Pancreas (tissue), 10 donors: ENCODE results near the gene NRXN2. TPM values are rescaled to one million over a fixed set of nuclear protein-coding genes. Genes with fewer than 3 reads are reported as not detected.
"Not testable (repeated sequence)": the region's sequence is repeated elsewhere in the genome, so short reads cannot be mapped to it uniquely, and the experiment has no call there.

Experiments
- ATAC-seq, 4 donors: fragments of 200-7000 bp; cut with Tn5 transposase; one replicate each; pipeline versions ENCODE4 v1.8.0 to v1.9.1; 2020; ENCODE audit warnings: mild to moderate bottlenecking in 4 of 4, moderate library complexity in 4 of 4
- DNase-seq, 6 donors: peaks; one replicate each; pipeline ENCODE4 v3.0.0-alpha.2; 2020
- FAIRE-seq: peaks from 2 replicates; lab custom pipeline; 2012; peaks lifted over from hg19 to GRCh38; lab: Jason Lieb, UNC
- H3K27ac ChIP-seq, 4 donors: fragments of 200-600 bp; sonication (generic); 1 replicate in 3 of 4; 2 replicates in 1 of 4; pipeline versions ENCODE4 v1.5.0 to v1.8.0; 2020
- H3K27me3 ChIP-seq, 4 donors: fragments of 200-600 bp; one replicate each; pipeline ENCODE4 v1.8.0; 2021
- H3K36me3 ChIP-seq, 3 donors: fragments of 200-600 bp; sonication (generic) in 1 of 3; one replicate each; pipeline versions ENCODE4 v1.5.0 to v1.8.0; 2020 to 2021
- H3K4me1 ChIP-seq, 3 donors: fragments of 200-600 bp; one replicate each; pipeline ENCODE4 v1.8.0; 2021
- H3K4me3 ChIP-seq, 4 donors: fragments of 200-600 bp; sonication (generic) in 2 of 4; one replicate each; pipeline versions ENCODE4 v1.5.0 to v1.8.0; 2020 to 2021
- H3K9me3 ChIP-seq, 4 donors: fragments of 200-600 bp; one replicate each; pipeline ENCODE4 v1.8.0; 2021
- CTCF ChIP-seq, 4 donors: fragments of 200-600 bp; sonication (generic) in 3 of 4; IDR thresholded peaks; one replicate each; pipeline versions ENCODE4 v1.5.0 to v1.8.0; 2021; ENCODE audit warnings: antibody characterized with exemption in 4 of 4
- WGBS, 2 donors: extraction: QIAGEN DNeasy Blood & Tissue Kit; methylation state at CpG; one replicate each; pipeline ENCODE4 v1.1.7; 2013; 5-methylcytosine and 5-hydroxymethylcytosine counted together
- intact Hi-C, 3 donors: fragments of 100-400 bp; cut with DNase I; formaldehyde crosslinking; loops; one replicate each; pipeline versions ENCODE4 v1.11.1 to v1.14.2; 2022
- polyA plus RNA-seq, 2 donors: library from polyadenylated mRNA; stranded (reverse); fragments of 200-250 nt; gene quantifications; one replicate each; pipeline ENCODE4 v1.2.3, GENCODE V29; 2013
- total RNA-seq, 6 donors: library from RNA; stranded (reverse); fragmentation: NEBNext Ultra II Directional in 4 of 6; extraction: Animal tissue kit (Norgen Biotek cat#: 25700) in 4 of 6; gene quantifications; one replicate each; pipeline versions ENCODE4 v1.2.1 to v1.2.4, GENCODE V29; 2021 to 2023
- donor health status: healthy with polysubstance abuse.
- donor health status: DM: no; HTN: no; CAD: no; lungs with moderate emphysema.
- donor health status: DM: no; HTN: no; CAD: no.
- donor health status: control.
- donor health status: control.
- donor health status: Bipolar disorder and iron deficiency.
- donor health status: DM: yes; HTN: yes; CAD: no.
- donor health status: DM: no; HTN: no; CAD: no.
- donor health status: DM: no; HTN: no; CAD: no.
- donor health status: DM: yes; HTN: yes; CAD: no.

NRXN2 gene
- total and polyA plus RNA-seq, 8 donors: 0.69 to 10.8 (median 2.1) TPM

GRCh38 chr11:64667154-64667745, 55.7 kb downstream of the NRXN2 start:
- Histone ChIP-seq H3K4me1 (no peaks in the 10 kb centered on the region), H3K27ac (no peak overlapping the region), H3K9me3 (no peaks in the 10 kb centered on the region), H3K36me3 (no peaks in the 10 kb centered on the region), H3K4me3 (no peak overlapping the region), H3K27me3 (no peaks in the 10 kb centered on the region)
- no peak for FAIRE-seq
- DNase-seq: no peak
- intact Hi-C loops: no loop called here
- no peak for TF ChIP-seq CTCF (IDR thresholded peaks at IDR 0.05)
- WGBS, 2 donors: 81 to 87% methylated on average over 22 of the region's 22 CpGs
- no peak for ATAC-seq

GRCh38 chr11:64665411-64665821, 57.6 kb downstream of the NRXN2 start:
- DNase-seq: no peak
- no peak for FAIRE-seq
- H3K9me3 ChIP-seq: no peaks in the 10 kb centered on the region
- peak in 1 of 4 donors; percentile 36 for ATAC-seq
- intact Hi-C loops: no loop called here
- no peaks in the 10 kb centered on the region for H3K27me3 ChIP-seq
- 47 to 50% methylated on average over 7 of the region's 7 CpGs for WGBS, 2 donors
- no peak overlapping the region for H3K4me3 ChIP-seq
- H3K27ac ChIP-seq: no peak overlapping the region
- TF ChIP-seq CTCF (IDR thresholded peaks at IDR 0.05): no peak
- H3K4me1 ChIP-seq: no peaks in the 10 kb centered on the region
- H3K36me3 ChIP-seq: no peaks in the 10 kb centered on the region

- 80 to 88% methylated on average over 15 of the region's 15 CpGs for WGBS, 2 donors
- H3K27me3 ChIP-seq, DNase-seq, H3K4me1 ChIP-seq, H3K27ac ChIP-seq, H3K36me3 ChIP-seq, H3K4me3 ChIP-seq, H3K9me3 ChIP-seq, intact Hi-C loops, FAIRE-seq: not testable (repeated sequence)
- peak in 1 of 4 donors; percentile 25 for ATAC-seq
Observed at GRCh38 chr11:64664236-64664870, 58.6 kb downstream of the NRXN2 start.

GRCh38 chr11:64663656-64664055, 59.3 kb downstream of the NRXN2 start:
- Histone ChIP-seq H3K27ac (no peak overlapping the region), H3K4me3 (no peak overlapping the region), H3K36me3 (no peaks in the 10 kb centered on the region), H3K4me1 (no peaks in the 10 kb centered on the region), H3K27me3 (no peaks in the 10 kb centered on the region), H3K9me3 (no peaks in the 10 kb centered on the region)
- DNase-seq (no peak), FAIRE-seq (no peak), ATAC-seq (no peak)
- no peak for TF ChIP-seq CTCF (IDR thresholded peaks at IDR 0.05)
- 93 to 94% methylated on average over 4 of the region's 4 CpGs for WGBS, 2 donors
- intact Hi-C loops: no loop called here

GRCh38 chr11:64661614-64662013, 61.4 kb downstream of the NRXN2 start:
- H3K4me1 ChIP-seq: no peaks in the 10 kb centered on the region
- no peak overlapping the region for H3K27ac ChIP-seq
- H3K27me3 ChIP-seq: no peaks in the 10 kb centered on the region
- FAIRE-seq: no peak
- 75 to 84% methylated on average over 7 of the region's 7 CpGs for WGBS, 2 donors
- H3K9me3 ChIP-seq: no peaks in the 10 kb centered on the region
- no peak for ATAC-seq
- no peak overlapping the region for H3K4me3 ChIP-seq
- DNase-seq: no peak
- no peaks in the 10 kb centered on the region for H3K36me3 ChIP-seq
- no peak for TF ChIP-seq CTCF (IDR thresholded peaks at IDR 0.05)
- intact Hi-C loops: no loop called here
